ENCODE measurements around the gene WDR44. TPM values are rescaled to one million over a fixed set of nuclear protein-coding genes. Genes with fewer than 3 reads are reported as not detected.

WDR44 gene
- polyA plus RNA-seq, 2 of the 4 experiments (the other 2 are of a cell fraction) = 9.9 to 22.1 TPM

- H3K9me3 ChIP-seq = no peaks in the 10 kb centered on the region
- ChIA-PET POLR2A (no interaction called here), CTCF (no interaction called here)
- H3K4me2 ChIP-seq = no peak overlapping the region
- FAIRE-seq (no peak), DNase-seq (ENCODE audit: low read depth in 1 of 2, low spot score in 1 of 2) (no peak), ATAC-seq (no peak)
- 74% methylated on average over 3 of the region's 3 CpGs for WGBS (ENCODE audit: missing lambda C conversion rate)
- no peak for TF ChIP-seq ZNF302 (CRISPR knock-in tag; IDR thresholded peaks at IDR 0.05)
- TF ChIP-seq, protein P1, sequence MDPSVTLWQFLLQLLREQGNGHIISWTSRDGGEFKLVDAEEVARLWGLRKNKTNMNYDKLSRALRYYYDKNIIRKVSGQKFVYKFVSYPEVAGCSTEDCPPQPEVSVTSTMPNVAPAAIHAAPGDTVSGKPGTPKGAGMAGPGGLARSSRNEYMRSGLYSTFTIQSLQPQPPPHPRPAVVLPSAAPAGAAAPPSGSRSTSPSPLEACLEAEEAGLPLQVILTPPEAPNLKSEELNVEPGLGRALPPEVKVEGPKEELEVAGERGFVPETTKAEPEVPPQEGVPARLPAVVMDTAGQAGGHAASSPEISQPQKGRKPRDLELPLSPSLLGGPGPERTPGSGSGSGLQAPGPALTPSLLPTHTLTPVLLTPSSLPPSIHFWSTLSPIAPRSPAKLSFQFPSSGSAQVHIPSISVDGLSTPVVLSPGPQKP (IDR thresholded peaks at IDR 0.05; ENCODE audit: low read depth, low read length) = no peak
- peaks cover 10% of the 10 kb centered on the region; the same call in 2 of the 3 replicates for H3K4me1 ChIP-seq
- no peak overlapping the region for H3K27ac ChIP-seq
- H3K4me3 ChIP-seq = no peak overlapping the region
Observed at GRCh38 chrX:118493653-118494297, 147.9 kb downstream of the WDR44 start.

GRCh38 chrX:118495061-118495921 is 149.4 kb downstream of the WDR44 start, which contains the start of gene DOCK11:
TSS of gene DOCK11 (plus strand) at chrX:118495815. CDS start at chrX:118495972, 157 bp downstream.
- ATAC-seq = peak; percentile 85 to 91
- TF ChIP-seq KDM5A (IDR thresholded peaks at IDR 0.05) (no peak), E2F6 (IDR thresholded peaks at IDR 0.05; ENCODE audit: borderline replicate concordance, low read depth) (peak; percentile 88)
- TF ChIP-seq, protein P2, sequence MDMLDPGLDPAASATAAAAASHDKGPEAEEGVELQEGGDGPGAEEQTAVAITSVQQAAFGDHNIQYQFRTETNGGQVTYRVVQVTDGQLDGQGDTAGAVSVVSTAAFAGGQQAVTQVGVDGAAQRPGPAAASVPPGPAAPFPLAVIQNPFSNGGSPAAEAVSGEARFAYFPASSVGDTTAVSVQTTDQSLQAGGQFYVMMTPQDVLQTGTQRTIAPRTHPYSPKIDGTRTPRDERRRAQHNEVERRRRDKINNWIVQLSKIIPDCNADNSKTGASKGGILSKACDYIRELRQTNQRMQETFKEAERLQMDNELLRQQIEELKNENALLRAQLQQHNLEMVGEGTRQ (IDR thresholded peaks at IDR 0.05) = 0 out of 2 replicates have a peak, but pooled peaks have one; percentile 29
- TF ChIP-seq, protein P3, sequence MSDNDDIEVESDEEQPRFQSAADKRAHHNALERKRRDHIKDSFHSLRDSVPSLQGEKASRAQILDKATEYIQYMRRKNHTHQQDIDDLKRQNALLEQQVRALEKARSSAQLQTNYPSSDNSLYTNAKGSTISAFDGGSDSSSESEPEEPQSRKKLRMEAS (IDR thresholded peaks at IDR 0.05) = peak; percentile 78
- FAIRE-seq = no peak
- WGBS (ENCODE audit: missing lambda C conversion rate) = 21% methylated on average over 27 of the region's 64 CpGs
- peak; percentile 35 to 77 for DNase-seq (ENCODE audit: low read depth in 1 of 2, low spot score in 1 of 2)
- H3K4me3 ChIP-seq = peak within 1 kb of the TSS; percentile 66
- no peaks in the 10 kb centered on the region for H3K9me3 ChIP-seq
- POLR2A ChIA-PET = interaction anchor here (0.9 kb wide), 1 partner anchor 106 kb away, joined by 8 read pairs; no protein-coding TSS in a partner anchor
- peaks cover 10% of the 10 kb centered on the region; the same call in 2 of the 3 replicates for H3K4me1 ChIP-seq
- H3K27ac ChIP-seq = peak within 1 kb of the TSS; percentile 66 to 91
- CTCF ChIA-PET = interaction anchor here (2.5 kb wide), 1 partner anchor 106 kb away, joined by 10 read pairs; no protein-coding TSS in a partner anchor
- H3K4me2 ChIP-seq = peak within 1 kb of the TSS; percentile 92

- ChIA-PET CTCF (interaction anchor here (0.6 to 2.5 kb wide), 2 partner anchors 14 to 106 kb away, joined by 4 to 10 read pairs; no protein-coding TSS in a partner anchor), POLR2A (interaction anchor here (0.9 kb wide), 1 partner anchor 105 kb away, joined by 8 read pairs; no protein-coding TSS in a partner anchor)
- H3K9me3 ChIP-seq = no peaks in the 10 kb centered on the region
- H3K27ac ChIP-seq = peak overlapping the region; percentile 66 to 91
- no peak for FAIRE-seq
- ATAC-seq = peak; percentile 58 to 64
- peak overlapping the region; percentile 66 for H3K4me3 ChIP-seq
- peak in 1 of 2 experiments; percentile 48 for DNase-seq (ENCODE audit: low read depth in 1 of 2, low spot score in 1 of 2)
- H3K4me2 ChIP-seq = peak overlapping the region; percentile 92
- WGBS (ENCODE audit: missing lambda C conversion rate) = 15% methylated on average over 10 of the region's 81 CpGs
- peaks cover 10% of the 10 kb centered on the region; the same call in 2 of the 3 replicates for H3K4me1 ChIP-seq
- TF ChIP-seq RARB (CRISPR knock-in tag; IDR thresholded peaks at IDR 0.05) (no peak), TP53 (CRISPR knock-in tag; IDR thresholded peaks at IDR 0.05) (no peak), NR3C1 (IDR thresholded peaks at IDR 0.05) (no peak), ZFP36 (IDR thresholded peaks at IDR 0.05; ENCODE audit: borderline replicate concordance, partially characterized antibody) (no peak), PHF8 (IDR thresholded peaks at IDR 0.05; ENCODE audit: borderline replicate concordance, low read depth) (0 out of 2 replicates have a peak, but pooled peaks have one; percentile 15), EHMT2 (IDR thresholded peaks at IDR 0.05; ENCODE audit: low read depth) (no peak), MAZ (IDR thresholded peaks at IDR 0.05; ENCODE audit: borderline replicate concordance, low read depth, low read length) (no peak), RAD21 (conservative IDR thresholded peaks at IDR 0.05 in 1 of 2, IDR thresholded peaks at IDR 0.05 in 1 of 2) (no peak), KDM1A (IDR thresholded peaks at IDR 0.05; ENCODE audit: low read depth) (0 out of 2 replicates have a peak, but pooled peaks have one; percentile 12), CBX8 (IDR thresholded peaks at IDR 0.05) (no peak), GATA3 (IDR thresholded peaks at IDR 0.05; ENCODE audit: borderline replicate concordance) (no peak), RNF2 (IDR thresholded peaks at IDR 0.05; ENCODE audit: borderline replicate concordance, low read depth) (no peak)
- TF ChIP-seq, protein P4, sequence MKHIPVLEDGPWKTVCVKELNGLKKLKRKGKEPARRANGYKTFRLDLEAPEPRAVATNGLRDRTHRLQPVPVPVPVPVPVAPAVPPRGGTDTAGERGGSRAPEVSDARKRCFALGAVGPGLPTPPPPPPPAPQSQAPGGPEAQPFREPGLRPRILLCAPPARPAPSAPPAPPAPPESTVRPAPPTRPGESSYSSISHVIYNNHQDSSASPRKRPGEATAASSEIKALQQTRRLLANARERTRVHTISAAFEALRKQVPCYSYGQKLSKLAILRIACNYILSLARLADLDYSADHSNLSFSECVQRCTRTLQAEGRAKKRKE (CRISPR knock-in tag; IDR thresholded peaks at IDR 0.05; ENCODE audit: low read depth) = no peak
- TF ChIP-seq, protein P5, sequence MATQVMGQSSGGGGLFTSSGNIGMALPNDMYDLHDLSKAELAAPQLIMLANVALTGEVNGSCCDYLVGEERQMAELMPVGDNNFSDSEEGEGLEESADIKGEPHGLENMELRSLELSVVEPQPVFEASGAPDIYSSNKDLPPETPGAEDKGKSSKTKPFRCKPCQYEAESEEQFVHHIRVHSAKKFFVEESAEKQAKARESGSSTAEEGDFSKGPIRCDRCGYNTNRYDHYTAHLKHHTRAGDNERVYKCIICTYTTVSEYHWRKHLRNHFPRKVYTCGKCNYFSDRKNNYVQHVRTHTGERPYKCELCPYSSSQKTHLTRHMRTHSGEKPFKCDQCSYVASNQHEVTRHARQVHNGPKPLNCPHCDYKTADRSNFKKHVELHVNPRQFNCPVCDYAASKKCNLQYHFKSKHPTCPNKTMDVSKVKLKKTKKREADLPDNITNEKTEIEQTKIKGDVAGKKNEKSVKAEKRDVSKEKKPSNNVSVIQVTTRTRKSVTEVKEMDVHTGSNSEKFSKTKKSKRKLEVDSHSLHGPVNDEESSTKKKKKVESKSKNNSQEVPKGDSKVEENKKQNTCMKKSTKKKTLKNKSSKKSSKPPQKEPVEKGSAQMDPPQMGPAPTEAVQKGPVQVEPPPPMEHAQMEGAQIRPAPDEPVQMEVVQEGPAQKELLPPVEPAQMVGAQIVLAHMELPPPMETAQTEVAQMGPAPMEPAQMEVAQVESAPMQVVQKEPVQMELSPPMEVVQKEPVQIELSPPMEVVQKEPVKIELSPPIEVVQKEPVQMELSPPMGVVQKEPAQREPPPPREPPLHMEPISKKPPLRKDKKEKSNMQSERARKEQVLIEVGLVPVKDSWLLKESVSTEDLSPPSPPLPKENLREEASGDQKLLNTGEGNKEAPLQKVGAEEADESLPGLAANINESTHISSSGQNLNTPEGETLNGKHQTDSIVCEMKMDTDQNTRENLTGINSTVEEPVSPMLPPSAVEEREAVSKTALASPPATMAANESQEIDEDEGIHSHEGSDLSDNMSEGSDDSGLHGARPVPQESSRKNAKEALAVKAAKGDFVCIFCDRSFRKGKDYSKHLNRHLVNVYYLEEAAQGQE (IDR thresholded peaks at IDR 0.05) = peak; percentile 37; the same call in 1 of the 2 replicates
Observed at GRCh38 chrX:118495958-118496762, 150.3 kb downstream of the WDR44 start.
